ENCODE measurements around the gene TTF2. TPM values are rescaled to one million over a fixed set of nuclear protein-coding genes. Genes with fewer than 3 reads are reported as not detected.
"Not testable (repeated sequence)": the region's sequence is repeated elsewhere in the genome, so short reads cannot be mapped to it uniquely, and the experiment has no call there.

Gene TTF2
- total RNA-seq, 1 donor from 2014 or later = 40.6 TPM

GRCh38 chr1:117146072-117146471 lies 85.9 kb downstream of the TTF2 start:
- Mint-ChIP-seq H3K36me3 (peaks cover 3% of the 10 kb centered on the region), H3K27me3 (ENCODE audit: low read depth) (no peaks in the 10 kb centered on the region), H3K27ac (peak overlapping the region; percentile 45), H3K4me3 (no peak overlapping the region), H3K4me1 (peaks cover 43% of the 10 kb centered on the region), H3K9me3 (no peaks in the 10 kb centered on the region)
- TF ChIP-seq CTCF (IDR thresholded peaks at IDR 0.05; ENCODE audit: unreplicated experiment) = no peak
- DNase-seq (ENCODE audit: low spot score in 2 of 2, unreplicated experiment in 2 of 2) = no peak

- no peak overlapping the region for H3K4me3 Mint-ChIP-seq
- H3K27ac Mint-ChIP-seq = peak overlapping the region; percentile 45
- no peak for DNase-seq (ENCODE audit: low spot score in 2 of 2, unreplicated experiment in 2 of 2)
- peaks cover 43% of the 10 kb centered on the region for H3K4me1 Mint-ChIP-seq
- peaks cover 4% of the 10 kb centered on the region for H3K36me3 Mint-ChIP-seq
- peaks cover 4% of the 10 kb centered on the region for H3K9me3 Mint-ChIP-seq
- no peak for TF ChIP-seq CTCF (IDR thresholded peaks at IDR 0.05; ENCODE audit: unreplicated experiment)
- no peaks in the 10 kb centered on the region for H3K27me3 Mint-ChIP-seq (ENCODE audit: low read depth)
Measured at GRCh38 chr1:117146575-117147340, 86.6 kb downstream of the TTF2 start.

- no peaks in the 10 kb centered on the region for H3K27me3 Mint-ChIP-seq (ENCODE audit: low read depth)
- H3K4me1 Mint-ChIP-seq = peaks cover 43% of the 10 kb centered on the region
- no peak for TF ChIP-seq CTCF (IDR thresholded peaks at IDR 0.05; ENCODE audit: unreplicated experiment)
- peaks cover 6% of the 10 kb centered on the region for H3K36me3 Mint-ChIP-seq
- no peak for DNase-seq (ENCODE audit: low spot score in 2 of 2, unreplicated experiment in 2 of 2)
- peaks cover 5% of the 10 kb centered on the region for H3K9me3 Mint-ChIP-seq
- peak overlapping the region; percentile 57 for H3K27ac Mint-ChIP-seq
- no peak overlapping the region for H3K4me3 Mint-ChIP-seq
Measured at GRCh38 chr1:117147341-117147831, 87.3 kb downstream of the TTF2 start.

- Mint-ChIP-seq H3K4me1 (peaks cover 43% of the 10 kb centered on the region), H3K4me3 (no peak overlapping the region), H3K9me3 (peaks cover 5% of the 10 kb centered on the region), H3K27ac (peak overlapping the region; percentile 76), H3K27me3 (ENCODE audit: low read depth) (no peaks in the 10 kb centered on the region), H3K36me3 (peaks cover 6% of the 10 kb centered on the region)
- no peak for TF ChIP-seq CTCF (IDR thresholded peaks at IDR 0.05; ENCODE audit: unreplicated experiment)
- no peak for DNase-seq (ENCODE audit: low spot score in 2 of 2, unreplicated experiment in 2 of 2)
Measured at GRCh38 chr1:117147856-117148588, 87.9 kb downstream of the TTF2 start.

- no peak for DNase-seq (ENCODE audit: low spot score in 2 of 2, unreplicated experiment in 2 of 2)
- H3K36me3 Mint-ChIP-seq = peaks cover 6% of the 10 kb centered on the region
- H3K9me3 Mint-ChIP-seq = peaks cover 5% of the 10 kb centered on the region
- no peaks in the 10 kb centered on the region for H3K27me3 Mint-ChIP-seq (ENCODE audit: low read depth)
- no peak for TF ChIP-seq CTCF (IDR thresholded peaks at IDR 0.05; ENCODE audit: unreplicated experiment)
- no peak overlapping the region for H3K4me3 Mint-ChIP-seq
- H3K27ac Mint-ChIP-seq = no peak overlapping the region
- H3K4me1 Mint-ChIP-seq = peaks cover 38% of the 10 kb centered on the region
Measured at GRCh38 chr1:117150316-117150715, 90.2 kb downstream of the TTF2 start.

- H3K27me3 Mint-ChIP-seq (ENCODE audit: low read depth); DNase-seq (ENCODE audit: low spot score in 2 of 2, unreplicated experiment in 2 of 2); H3K27ac Mint-ChIP-seq; H3K4me3 Mint-ChIP-seq; H3K36me3 Mint-ChIP-seq; H3K9me3 Mint-ChIP-seq: not testable (repeated sequence)
- H3K4me1 Mint-ChIP-seq = peaks cover 33% of the 10 kb centered on the region
Measured at GRCh38 chr1:117151305-117151704, 91.2 kb downstream of the TTF2 start.
